Measurements from ENCODE around the gene CFAP157.

DNA sequence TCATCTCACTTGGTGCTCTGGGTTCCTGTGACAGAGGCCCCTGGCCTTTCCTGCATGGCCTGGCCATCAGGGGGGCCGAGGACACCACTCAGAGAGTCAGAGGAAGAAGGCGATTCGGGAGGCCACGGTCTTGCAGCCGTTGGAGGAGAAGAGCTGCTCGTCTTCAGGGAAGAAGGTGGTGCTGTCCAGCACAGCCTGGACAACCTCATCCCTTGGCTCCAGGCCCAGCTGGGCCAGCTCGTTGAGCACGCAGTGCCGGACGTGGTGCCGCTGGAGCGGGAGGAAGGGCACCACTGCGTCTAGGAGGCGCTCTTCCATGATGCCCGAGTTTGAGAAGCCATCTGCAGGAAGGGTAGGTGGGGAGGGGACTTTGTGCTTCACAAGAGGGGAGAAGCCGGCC lies 25.1 kb downstream of the CFAP157 start:
- TF ChIP-seq, protein P1, sequence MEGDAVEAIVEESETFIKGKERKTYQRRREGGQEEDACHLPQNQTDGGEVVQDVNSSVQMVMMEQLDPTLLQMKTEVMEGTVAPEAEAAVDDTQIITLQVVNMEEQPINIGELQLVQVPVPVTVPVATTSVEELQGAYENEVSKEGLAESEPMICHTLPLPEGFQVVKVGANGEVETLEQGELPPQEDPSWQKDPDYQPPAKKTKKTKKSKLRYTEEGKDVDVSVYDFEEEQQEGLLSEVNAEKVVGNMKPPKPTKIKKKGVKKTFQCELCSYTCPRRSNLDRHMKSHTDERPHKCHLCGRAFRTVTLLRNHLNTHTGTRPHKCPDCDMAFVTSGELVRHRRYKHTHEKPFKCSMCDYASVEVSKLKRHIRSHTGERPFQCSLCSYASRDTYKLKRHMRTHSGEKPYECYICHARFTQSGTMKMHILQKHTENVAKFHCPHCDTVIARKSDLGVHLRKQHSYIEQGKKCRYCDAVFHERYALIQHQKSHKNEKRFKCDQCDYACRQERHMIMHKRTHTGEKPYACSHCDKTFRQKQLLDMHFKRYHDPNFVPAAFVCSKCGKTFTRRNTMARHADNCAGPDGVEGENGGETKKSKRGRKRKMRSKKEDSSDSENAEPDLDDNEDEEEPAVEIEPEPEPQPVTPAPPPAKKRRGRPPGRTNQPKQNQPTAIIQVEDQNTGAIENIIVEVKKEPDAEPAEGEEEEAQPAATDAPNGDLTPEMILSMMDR (IDR thresholded peaks at IDR 0.05): no peak
- no peak for TF ChIP-seq POLR2A (IDR thresholded peaks at IDR 0.05)
- no peak for TF ChIP-seq EP300 (IDR thresholded peaks at IDR 0.05)
